Erythroblast (primary cell): ENCODE data around the gene NXPH4.

ENCODE experiments used
- GATA1 ChIP-seq: IDR thresholded peaks from 2 replicates; pipeline ENCODE4 v1.6.1; 2011; ENCODE audit warnings: low read depth, mild to moderate bottlenecking, control low read depth, low read length, moderate library complexity
- POLR2A ChIP-seq: IDR thresholded peaks from 2 replicates; pipeline ENCODE4 v1.6.1; 2011; ENCODE audit warnings: mild to moderate bottlenecking, low read length

GRCh38 chr12:57255916-57256315 lies 39.3 kb downstream of the NXPH4 start:
- TF ChIP-seq POLR2A = no peak
- no peak for TF ChIP-seq GATA1
